ENCODE data around the gene GAPDHS.

The GAPDHS gene

DNA sequence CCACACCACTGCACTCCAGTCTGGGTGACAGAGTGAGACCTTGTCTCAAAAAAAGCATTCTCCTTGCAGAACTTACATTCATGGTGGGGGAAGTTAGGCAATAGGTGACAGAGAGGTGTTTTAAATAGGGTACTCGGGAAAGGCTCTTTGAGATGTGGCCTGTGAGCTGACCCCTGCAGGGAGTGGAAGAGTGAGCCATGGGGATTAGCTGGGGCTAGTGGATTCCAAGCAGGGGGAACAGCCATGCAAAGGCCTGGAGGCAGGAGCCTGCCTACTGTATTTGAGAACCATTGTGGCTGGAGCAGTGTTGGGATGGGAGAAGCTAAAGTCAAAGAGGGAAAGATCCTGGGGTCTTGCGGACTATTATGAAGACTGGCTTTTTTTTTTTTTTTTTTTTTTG, 15.9 kb upstream of the GAPDHS start:
- Mint-ChIP-seq H3K27ac (no peak overlapping the region), H3K36me3 (ENCODE audit: low read depth) (no peaks in the 10 kb centered on the region), H3K27me3 (ENCODE audit: low read depth) (peaks cover 44% of the 10 kb centered on the region), H3K4me1 (no peaks in the 10 kb centered on the region), H3K4me3 (no peak overlapping the region), H3K9me3 (no peaks in the 10 kb centered on the region)
- TF ChIP-seq, protein P1, sequence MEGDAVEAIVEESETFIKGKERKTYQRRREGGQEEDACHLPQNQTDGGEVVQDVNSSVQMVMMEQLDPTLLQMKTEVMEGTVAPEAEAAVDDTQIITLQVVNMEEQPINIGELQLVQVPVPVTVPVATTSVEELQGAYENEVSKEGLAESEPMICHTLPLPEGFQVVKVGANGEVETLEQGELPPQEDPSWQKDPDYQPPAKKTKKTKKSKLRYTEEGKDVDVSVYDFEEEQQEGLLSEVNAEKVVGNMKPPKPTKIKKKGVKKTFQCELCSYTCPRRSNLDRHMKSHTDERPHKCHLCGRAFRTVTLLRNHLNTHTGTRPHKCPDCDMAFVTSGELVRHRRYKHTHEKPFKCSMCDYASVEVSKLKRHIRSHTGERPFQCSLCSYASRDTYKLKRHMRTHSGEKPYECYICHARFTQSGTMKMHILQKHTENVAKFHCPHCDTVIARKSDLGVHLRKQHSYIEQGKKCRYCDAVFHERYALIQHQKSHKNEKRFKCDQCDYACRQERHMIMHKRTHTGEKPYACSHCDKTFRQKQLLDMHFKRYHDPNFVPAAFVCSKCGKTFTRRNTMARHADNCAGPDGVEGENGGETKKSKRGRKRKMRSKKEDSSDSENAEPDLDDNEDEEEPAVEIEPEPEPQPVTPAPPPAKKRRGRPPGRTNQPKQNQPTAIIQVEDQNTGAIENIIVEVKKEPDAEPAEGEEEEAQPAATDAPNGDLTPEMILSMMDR (IDR thresholded peaks at IDR 0.05; ENCODE audit: unreplicated experiment in 3 of 3): no peak

DNA sequence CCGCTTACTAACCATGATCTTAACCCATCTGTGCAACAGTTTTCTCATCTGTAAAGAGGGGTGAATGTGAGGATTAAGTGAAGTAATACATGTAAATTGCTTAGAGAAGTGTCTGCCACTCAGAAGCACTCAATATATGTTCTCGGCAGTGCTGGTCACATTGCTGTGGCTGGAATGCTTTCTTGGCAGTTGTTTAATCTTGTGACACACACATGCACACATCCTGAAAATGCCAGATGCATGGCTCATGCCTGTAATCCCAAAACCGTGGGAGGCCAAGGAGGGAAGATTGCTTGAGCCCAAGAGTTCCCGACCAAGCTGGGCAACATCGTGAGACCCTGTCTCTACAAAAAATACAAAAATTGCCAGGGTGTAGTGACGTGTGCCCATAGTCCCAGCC, 14.9 kb upstream of the GAPDHS start:
- TF ChIP-seq, protein P1 (IDR thresholded peaks at IDR 0.05; ENCODE audit: unreplicated experiment in 3 of 3): no peak
- Mint-ChIP-seq H3K36me3 (ENCODE audit: low read depth) (no peaks in the 10 kb centered on the region), H3K9me3 (no peaks in the 10 kb centered on the region), H3K4me1 (no peaks in the 10 kb centered on the region), H3K4me3 (no peak overlapping the region), H3K27ac (no peak overlapping the region), H3K27me3 (ENCODE audit: low read depth) (peaks cover 43% of the 10 kb centered on the region)

DNA sequence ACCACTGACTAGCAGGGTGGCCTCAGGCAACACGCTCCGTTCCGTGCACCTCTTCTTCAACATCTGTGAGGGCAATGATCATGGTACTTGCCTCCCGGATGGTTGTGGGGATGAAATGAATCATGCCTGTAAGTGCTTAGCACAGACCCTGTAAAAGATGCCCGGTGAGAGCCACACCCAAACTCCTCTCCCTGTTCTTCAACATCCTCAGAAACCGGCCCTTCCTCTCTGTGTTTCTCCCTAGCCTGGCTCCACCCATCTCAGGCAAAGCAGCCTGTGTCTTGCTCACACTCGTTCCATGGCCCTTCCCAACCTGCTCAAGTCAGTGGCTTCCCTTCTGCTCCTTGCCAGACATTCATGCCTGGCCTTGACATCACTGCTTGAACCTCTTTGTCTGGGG, 14.0 kb upstream of the GAPDHS start:
- TF ChIP-seq, protein P1 (IDR thresholded peaks at IDR 0.05; ENCODE audit: unreplicated experiment in 3 of 3): no peak
- Mint-ChIP-seq H3K27me3 (ENCODE audit: low read depth) (peaks cover 45% of the 10 kb centered on the region), H3K4me3 (no peak overlapping the region), H3K9me3 (no peaks in the 10 kb centered on the region), H3K4me1 (no peaks in the 10 kb centered on the region), H3K27ac (no peak overlapping the region), H3K36me3 (ENCODE audit: low read depth) (no peaks in the 10 kb centered on the region)

DNA sequence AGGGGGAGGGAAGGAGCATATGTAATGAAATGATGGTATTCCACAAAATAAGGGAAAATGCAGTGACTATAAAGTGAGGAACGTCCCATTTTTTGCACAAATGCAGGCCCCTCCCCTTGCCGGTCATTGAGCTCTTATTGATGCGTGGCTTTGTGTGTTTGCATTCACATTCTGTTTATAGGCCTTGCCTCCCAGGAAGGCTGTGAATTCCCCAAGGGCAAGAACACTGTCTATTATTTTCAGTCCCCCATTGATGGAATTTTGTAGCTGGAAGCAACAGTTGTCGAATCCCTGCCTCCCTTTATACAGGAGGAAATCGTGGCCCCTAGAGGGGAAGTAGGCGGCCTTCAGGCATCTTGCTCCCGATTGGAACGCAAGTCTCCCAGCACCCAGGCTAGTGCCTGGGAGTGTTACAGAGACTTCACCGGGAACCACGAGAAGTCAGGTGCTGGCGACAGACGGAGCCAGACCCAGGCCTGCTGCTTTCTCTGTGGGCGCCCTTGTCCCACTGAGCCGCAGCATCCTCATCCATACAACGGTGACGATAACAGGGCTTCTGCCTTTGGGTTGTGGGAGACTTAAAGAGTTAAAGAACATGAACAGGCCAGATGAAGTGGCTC, 12.0 kb upstream of the GAPDHS start:
- H3K27ac Mint-ChIP-seq: no peak overlapping the region
- no peaks in the 10 kb centered on the region for H3K9me3 Mint-ChIP-seq
- no peaks in the 10 kb centered on the region for H3K36me3 Mint-ChIP-seq (ENCODE audit: low read depth)
- TF ChIP-seq, protein P1 (IDR thresholded peaks at IDR 0.05; ENCODE audit: unreplicated experiment in 3 of 3): no peak
- H3K4me1 Mint-ChIP-seq: no peaks in the 10 kb centered on the region
- no peak overlapping the region for H3K4me3 Mint-ChIP-seq
- peaks cover 46% of the 10 kb centered on the region for H3K27me3 Mint-ChIP-seq (ENCODE audit: low read depth)

DNA sequence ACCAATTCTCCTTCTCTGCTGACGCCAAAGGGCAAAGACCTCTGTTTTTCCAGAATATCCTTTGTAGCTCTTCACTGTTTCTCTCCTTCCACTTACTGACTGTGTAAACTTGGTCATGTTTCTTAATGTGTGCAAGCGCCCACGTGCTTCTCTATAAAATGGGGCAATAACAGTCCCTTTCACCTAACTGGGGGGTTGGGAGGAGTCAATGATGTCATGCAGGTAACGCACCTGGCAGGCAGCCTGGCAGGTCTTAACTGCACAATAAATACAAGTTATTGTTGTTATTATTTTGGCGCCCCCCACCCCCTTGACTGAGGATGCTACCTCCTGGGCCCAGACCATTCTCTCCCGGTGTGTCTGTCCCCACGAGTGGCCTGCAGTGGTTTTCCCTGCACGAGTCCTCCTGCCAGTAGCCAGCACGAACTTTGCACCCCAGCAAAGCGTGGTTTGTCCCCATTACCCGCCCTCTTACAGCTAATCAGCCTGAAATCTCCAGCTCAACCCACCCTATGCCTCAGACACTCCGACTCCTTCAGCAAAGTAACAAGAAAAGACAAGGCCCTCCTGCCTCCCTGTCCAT, 10.4 kb upstream of the GAPDHS start:
- Mint-ChIP-seq H3K4me1 (no peaks in the 10 kb centered on the region), H3K36me3 (ENCODE audit: low read depth) (no peaks in the 10 kb centered on the region), H3K9me3 (no peaks in the 10 kb centered on the region), H3K27me3 (ENCODE audit: low read depth) (peaks cover 38% of the 10 kb centered on the region), H3K4me3 (no peak overlapping the region), H3K27ac (no peak overlapping the region)
- TF ChIP-seq, protein P1 (IDR thresholded peaks at IDR 0.05; ENCODE audit: unreplicated experiment in 3 of 3): no peak
